NT2/D1 (cell line): ENCODE data around the gene CHD5.

Experiments
- DNase-seq: peaks from one replicate; pipeline ENCODE4 v3.0.0-alpha.2; 2011; ENCODE audit warnings: low read depth, low spot score
- H3K27me3 ChIP-seq: 2 replicates; pipeline ENCODE4 v1.6.0; 2011; ENCODE audit warnings: mild to moderate bottlenecking; ENCODE audit not compliant: insufficient read length, insufficient read depth
- H3K36me3 ChIP-seq: 2 replicates; pipeline ENCODE4 v1.6.1; 2011; ENCODE audit warnings: mild to moderate bottlenecking, low read length, mixed read lengths; ENCODE audit not compliant: insufficient read depth, insufficient read length
- H3K4me1 ChIP-seq: 2 replicates; pipeline ENCODE4 v1.5.1; 2011; ENCODE audit not compliant: insufficient read depth, insufficient read length
- H3K4me3 ChIP-seq: 2 replicates; pipeline ENCODE4 v1.5.1; 2011; ENCODE audit warnings: low read depth; ENCODE audit not compliant: insufficient read length
- H3K9ac ChIP-seq: 2 replicates; pipeline ENCODE4 v1.6.0; 2011; ENCODE audit warnings: low read depth; ENCODE audit not compliant: insufficient read length
- H3K9me3 ChIP-seq: 2 replicates; pipeline ENCODE4 v1.5.1; 2011; ENCODE audit warnings: mild to moderate bottlenecking, low read length; ENCODE audit not compliant: insufficient read depth
- SUZ12 ChIP-seq: IDR thresholded peaks from 2 replicates; pipeline ENCODE4 v1.6.1; 2011; ENCODE audit not compliant: insufficient read length, insufficient read depth; ENCODE audit errors: extremely low read depth
- YY1 ChIP-seq: IDR thresholded peaks from 2 replicates; pipeline ENCODE4 v1.6.1; 2011; ENCODE audit not compliant: insufficient read length, insufficient read depth
- ZNF274 ChIP-seq: IDR thresholded peaks from 2 replicates; pipeline ENCODE4 v1.6.1; 2011; ENCODE audit warnings: mild to moderate bottlenecking, low read depth, low read length

Gene CHD5

GRCh38 chr1:6129313-6129712, 50.8 kb downstream of the CHD5 start:
- TF ChIP-seq SUZ12 (no peak), ZNF274 (no peak), YY1 (no peak)
- DNase-seq = no peak
- H3K4me1 ChIP-seq = no peaks in the 10 kb centered on the region

GRCh38 chr1:6128276-6129081, 51.6 kb downstream of the CHD5 start:
- TF ChIP-seq SUZ12 (no peak), ZNF274 (no peak), YY1 (no peak)
- Histone ChIP-seq H3K4me1 (no peaks in the 10 kb centered on the region), H3K9ac (no peak overlapping the region), H3K9me3 (no peaks in the 10 kb centered on the region), H3K4me3 (no peak overlapping the region), H3K36me3 (no peaks in the 10 kb centered on the region), H3K27me3 (no peaks in the 10 kb centered on the region)
- DNase-seq = no peak

More at GRCh38 chr1:6129313-6129712, 50.8 kb downstream of the CHD5 start:
- Histone ChIP-seq H3K9ac (no peak overlapping the region), H3K36me3 (no peaks in the 10 kb centered on the region), H3K9me3 (no peaks in the 10 kb centered on the region), H3K4me3 (no peak overlapping the region), H3K27me3 (no peaks in the 10 kb centered on the region)

- no peak for TF ChIP-seq ZNF274
- no peak for TF ChIP-seq YY1
- TF ChIP-seq SUZ12 = no peak
- peak; percentile 36 for DNase-seq
- no peaks in the 10 kb centered on the region for H3K4me1 ChIP-seq
- no peaks in the 10 kb centered on the region for H3K9me3 ChIP-seq
- no peak overlapping the region for H3K9ac ChIP-seq
- no peaks in the 10 kb centered on the region for H3K36me3 ChIP-seq
- H3K4me3 ChIP-seq = no peak overlapping the region
- H3K27me3 ChIP-seq = no peaks in the 10 kb centered on the region
Measured at GRCh38 chr1:6127587-6128163, 52.4 kb downstream of the CHD5 start.

- DNase-seq = no peak
- Histone ChIP-seq H3K4me1 (no peaks in the 10 kb centered on the region), H3K4me3 (no peak overlapping the region), H3K9me3 (no peaks in the 10 kb centered on the region), H3K27me3 (no peaks in the 10 kb centered on the region), H3K9ac (no peak overlapping the region), H3K36me3 (no peaks in the 10 kb centered on the region)
- TF ChIP-seq SUZ12 = no peak
- TF ChIP-seq ZNF274 = no peak
- TF ChIP-seq YY1 = no peak
Measured at GRCh38 chr1:6126521-6127067, 53.5 kb downstream of the CHD5 start.

- no peak for DNase-seq
- Histone ChIP-seq H3K9me3 (no peaks in the 10 kb centered on the region), H3K9ac (no peak overlapping the region), H3K36me3 (no peaks in the 10 kb centered on the region), H3K4me3 (no peak overlapping the region), H3K27me3 (no peaks in the 10 kb centered on the region), H3K4me1 (no peaks in the 10 kb centered on the region)
- no peak for TF ChIP-seq YY1
- TF ChIP-seq SUZ12 = no peak
Measured at GRCh38 chr1:6126028-6126427, 54.1 kb downstream of the CHD5 start.

- no peaks in the 10 kb centered on the region for H3K27me3 ChIP-seq
- no peak for DNase-seq
- no peaks in the 10 kb centered on the region for H3K4me1 ChIP-seq
- H3K4me3 ChIP-seq = no peak overlapping the region
- no peaks in the 10 kb centered on the region for H3K36me3 ChIP-seq
- H3K9me3 ChIP-seq = no peaks in the 10 kb centered on the region
- H3K9ac ChIP-seq = no peak overlapping the region
- TF ChIP-seq SUZ12 (no peak), ZNF274 (no peak), YY1 (no peak)
Measured at GRCh38 chr1:6125366-6125765, 54.8 kb downstream of the CHD5 start.

- Histone ChIP-seq H3K36me3 (no peaks in the 10 kb centered on the region), H3K9ac (no peak overlapping the region), H3K27me3 (no peaks in the 10 kb centered on the region), H3K4me1 (no peaks in the 10 kb centered on the region), H3K4me3 (no peak overlapping the region), H3K9me3 (no peaks in the 10 kb centered on the region)
- TF ChIP-seq ZNF274 (no peak), YY1 (no peak), SUZ12 (no peak)
- DNase-seq = no peak
Measured at GRCh38 chr1:6124746-6125365, 55.3 kb downstream of the CHD5 start.
